Suprapubic skin (tissue), 4 donors: ENCODE results near the gene TMCC1. TPM values are rescaled to one million over a fixed set of nuclear protein-coding genes. Genes with fewer than 3 reads are reported as not detected.

Source experiments
- DNase-seq, 2 donors: peaks; one replicate each; pipeline ENCODE4 v3.0.0-alpha.2; 2019; ENCODE audit warnings: low spot score in 2 of 2
- H3K27ac ChIP-seq: fragments of 200-600 bp; sonication (generic); one replicate; pipeline ENCODE4 v1.5.1; 2019
- H3K27me3 ChIP-seq: fragments of 200-600 bp; sonication (generic); one replicate; pipeline ENCODE4 v1.5.1; 2019
- H3K36me3 ChIP-seq: fragments of 200-600 bp; sonication (generic); one replicate; pipeline ENCODE4 v1.5.1; 2019
- H3K4me1 ChIP-seq: fragments of 200-600 bp; sonication (generic); one replicate; pipeline ENCODE4 v1.5.1; 2019
- H3K4me3 ChIP-seq: fragments of 200-600 bp; sonication (generic); one replicate; pipeline ENCODE4 v1.5.1; 2019; ENCODE audit warnings: mild to moderate bottlenecking
- H3K9me3 ChIP-seq: fragments of 200-600 bp; sonication (generic); one replicate; pipeline ENCODE4 v1.5.1; 2019
- CTCF ChIP-seq, 2 donors: fragments of 200-600 bp in 1 of 2; fragments of 450-650 bp in 1 of 2; sonication (generic) in 1 of 2; IDR thresholded peaks; one replicate each; pipeline ENCODE4 v1.5.1; 2016 to 2019; ENCODE audit warnings: antibody characterized with exemption in 2 of 2, mild to moderate bottlenecking in 1 of 2, moderate library complexity in 1 of 2
- EP300 ChIP-seq: sonication (generic); formaldehyde crosslinking; IDR thresholded peaks from one replicate; pipeline ENCODE4 v1.6.1; 2017; ENCODE audit warnings: antibody characterized with exemption
- POLR2A ChIP-seq, 2 donors: fragments of 450-650 bp; IDR thresholded peaks; one replicate each; pipeline ENCODE4 v1.6.1; 2017; ENCODE audit warnings: antibody characterized with exemption in 2 of 2, mild to moderate bottlenecking in 2 of 2, moderate library complexity in 2 of 2
- POLR2AphosphoS5 ChIP-seq, 3 donors: sonication (generic); formaldehyde crosslinking; IDR thresholded peaks; one replicate each; pipeline ENCODE4 v1.6.1; 2017; ENCODE audit warnings: antibody characterized with exemption in 3 of 3
- WGBS: methylation state at CpG from one replicate; pipeline ENCODE4 v1.1.5; 2018; 5-methylcytosine and 5-hydroxymethylcytosine counted together
- total RNA-seq, 4 donors: library from RNA; depleted of rRNA; stranded (reverse); fragments of >200 nt; gene quantifications; one replicate each; pipeline ENCODE4 v1.1.0, GENCODE V29; 2016

Gene TMCC1
- total RNA-seq, 4 donors from 2014 or later = 14.6 to 26.4 (median 22.4) TPM

DNA sequence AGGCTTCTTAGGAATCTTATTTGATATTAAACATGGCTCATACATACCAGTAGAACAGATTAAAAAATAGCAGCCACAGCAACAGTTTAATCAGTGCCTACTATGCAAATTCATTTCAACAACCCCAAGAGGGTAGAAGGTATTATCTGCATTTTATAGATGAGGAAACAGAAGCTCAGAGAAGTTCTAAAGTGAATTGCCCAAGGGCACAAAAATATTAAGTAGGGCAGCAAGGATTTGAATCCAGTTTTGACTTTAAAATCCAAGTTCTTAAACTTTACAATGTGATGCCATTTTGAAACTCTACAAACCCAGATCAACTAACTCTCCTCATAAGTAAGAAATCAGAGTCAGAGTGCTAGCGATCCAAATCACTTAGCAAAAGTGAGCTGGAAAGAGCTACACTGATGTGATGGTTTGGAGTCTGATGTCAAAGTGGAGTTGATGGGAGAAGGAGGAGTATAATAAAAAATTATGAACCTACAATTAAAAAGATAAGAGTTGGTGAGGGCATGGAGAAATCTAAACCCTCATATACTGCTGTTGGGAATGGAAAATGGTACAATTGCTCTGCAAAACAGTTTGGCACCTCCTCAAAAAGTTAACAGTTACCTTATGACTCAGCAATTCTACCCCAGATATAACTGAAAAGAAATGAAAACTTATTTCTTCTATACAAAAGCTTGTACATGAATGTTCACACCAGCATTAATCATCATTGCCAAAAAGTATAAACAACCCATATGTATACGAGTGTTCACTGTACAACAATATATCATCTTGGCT is 236.1 kb downstream of the TMCC1 start:
- Histone ChIP-seq H3K27me3 (no peaks in the 10 kb centered on the region), H3K36me3 (peaks cover 7% of the 10 kb centered on the region), H3K4me3 (no peak overlapping the region), H3K9me3 (no peaks in the 10 kb centered on the region), H3K27ac (no peak overlapping the region), H3K4me1 (peaks cover 27% of the 10 kb centered on the region)
- 75% methylated on average over 2 of the region's 2 CpGs for WGBS
- no peak for DNase-seq
- no peak for TF ChIP-seq POLR2A (IDR thresholded peaks at IDR 0.05)
- TF ChIP-seq EP300 = no peak
- TF ChIP-seq POLR2AphosphoS5 (IDR thresholded peaks at IDR 0.05) = no peak
- TF ChIP-seq CTCF (IDR thresholded peaks at IDR 0.05) = no peak

GRCh38 chr3:129656659-129657247 is 236.8 kb downstream of the TMCC1 start:
- H3K27ac ChIP-seq = no peak overlapping the region

DNA sequence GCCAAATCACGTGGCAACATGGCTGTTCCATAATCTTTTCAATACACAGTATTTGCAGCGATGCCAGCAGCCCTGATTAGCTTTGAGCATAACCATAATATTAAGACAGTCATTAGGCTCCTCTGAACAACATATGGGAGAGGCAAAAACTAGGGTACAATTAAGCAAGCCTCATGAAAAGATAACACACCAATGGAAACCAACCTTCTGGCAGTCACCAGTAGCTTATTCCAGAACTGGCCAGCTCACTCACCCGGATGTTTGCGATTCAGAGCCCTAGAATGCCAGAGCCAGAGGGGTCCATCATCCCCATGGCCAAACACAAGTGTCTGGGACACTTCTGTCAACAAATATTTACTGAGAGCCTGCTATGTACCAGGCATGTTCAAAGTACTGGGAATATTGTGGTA is 238.2 kb downstream of the TMCC1 start:
- Histone ChIP-seq H3K27me3 (no peaks in the 10 kb centered on the region), H3K27ac (no peak overlapping the region), H3K4me1 (peaks cover 34% of the 10 kb centered on the region), H3K36me3 (peaks cover 7% of the 10 kb centered on the region), H3K4me3 (no peak overlapping the region), H3K9me3 (no peaks in the 10 kb centered on the region)
- 88% methylated on average over 4 of the region's 4 CpGs for WGBS
- TF ChIP-seq POLR2A (IDR thresholded peaks at IDR 0.05) = no peak
- TF ChIP-seq EP300 = no peak
- no peak for TF ChIP-seq CTCF (IDR thresholded peaks at IDR 0.05)
- no peak for TF ChIP-seq POLR2AphosphoS5 (IDR thresholded peaks at IDR 0.05)
- DNase-seq = no peak

More at GRCh38 chr3:129656659-129657247, 236.8 kb downstream of the TMCC1 start:
- no peaks in the 10 kb centered on the region for H3K27me3 ChIP-seq
- H3K4me3 ChIP-seq = no peak overlapping the region
- H3K9me3 ChIP-seq = no peaks in the 10 kb centered on the region
- H3K36me3 ChIP-seq = peaks cover 7% of the 10 kb centered on the region
- DNase-seq = no peak
- peaks cover 29% of the 10 kb centered on the region for H3K4me1 ChIP-seq
- no peak for TF ChIP-seq EP300
- no peak for TF ChIP-seq POLR2A (IDR thresholded peaks at IDR 0.05)
- TF ChIP-seq CTCF (IDR thresholded peaks at IDR 0.05) = no peak
- no peak for TF ChIP-seq POLR2AphosphoS5 (IDR thresholded peaks at IDR 0.05)
- 90% methylated on average over 5 of the region's 5 CpGs for WGBS

GRCh38 chr3:129654131-129654530 is 239.4 kb downstream of the TMCC1 start:
- TF ChIP-seq POLR2A (IDR thresholded peaks at IDR 0.05) = no peak
- TF ChIP-seq CTCF (IDR thresholded peaks at IDR 0.05) = no peak
- H3K27me3 ChIP-seq = no peaks in the 10 kb centered on the region
- H3K4me3 ChIP-seq = no peak overlapping the region
- H3K27ac ChIP-seq = no peak overlapping the region
- 79% methylated on average over 1 of the region's 1 CpG for WGBS
- H3K4me1 ChIP-seq = peaks cover 34% of the 10 kb centered on the region
- H3K9me3 ChIP-seq = no peaks in the 10 kb centered on the region
- DNase-seq = no peak
- H3K36me3 ChIP-seq = peaks cover 7% of the 10 kb centered on the region

GRCh38 chr3:129653019-129653418 is 240.5 kb downstream of the TMCC1 start:
- H3K36me3 ChIP-seq = peaks cover 7% of the 10 kb centered on the region
- TF ChIP-seq POLR2AphosphoS5 (IDR thresholded peaks at IDR 0.05) (no peak), EP300 (no peak), POLR2A (IDR thresholded peaks at IDR 0.05) (no peak), CTCF (IDR thresholded peaks at IDR 0.05) (no peak)

More at GRCh38 chr3:129653019-129653418, 240.5 kb downstream of the TMCC1 start:
- no peak for DNase-seq
- WGBS = 83% methylated on average over 1 of the region's 1 CpG
- H3K4me1 ChIP-seq = peaks cover 28% of the 10 kb centered on the region
- H3K9me3 ChIP-seq = no peaks in the 10 kb centered on the region
- H3K4me3 ChIP-seq = no peak overlapping the region
- no peaks in the 10 kb centered on the region for H3K27me3 ChIP-seq
- no peak overlapping the region for H3K27ac ChIP-seq
